ENCODE data around the gene CCDC39. TPM values are rescaled to one million over a fixed set of nuclear protein-coding genes. Genes with fewer than 3 reads are reported as not detected.

The CCDC39 gene
- polyA plus RNA-seq, 1 of the 3 experiments (the other 2 are of a cell fraction), result not detected

DNA sequence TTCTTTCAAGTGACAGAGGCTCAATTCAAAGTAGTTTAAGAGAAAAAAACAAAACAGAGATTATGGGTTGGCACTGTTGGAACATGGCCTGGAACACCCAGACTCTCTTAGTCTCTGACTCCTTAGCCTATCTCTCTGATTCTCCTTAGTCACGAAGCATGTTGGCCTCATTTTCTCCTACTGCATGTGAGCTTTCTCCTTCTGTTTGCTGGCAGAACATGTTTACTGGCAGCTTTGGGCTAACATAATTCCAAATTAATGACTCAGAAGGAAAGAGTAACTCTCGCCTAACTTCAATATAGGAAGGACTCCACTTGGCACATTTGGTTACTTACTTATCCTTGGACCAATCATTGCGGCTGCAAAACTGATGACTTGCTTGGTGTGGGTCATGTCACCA lies 21.7 kb upstream of the CCDC39 start:
- DNase-seq, result no peak

DNA sequence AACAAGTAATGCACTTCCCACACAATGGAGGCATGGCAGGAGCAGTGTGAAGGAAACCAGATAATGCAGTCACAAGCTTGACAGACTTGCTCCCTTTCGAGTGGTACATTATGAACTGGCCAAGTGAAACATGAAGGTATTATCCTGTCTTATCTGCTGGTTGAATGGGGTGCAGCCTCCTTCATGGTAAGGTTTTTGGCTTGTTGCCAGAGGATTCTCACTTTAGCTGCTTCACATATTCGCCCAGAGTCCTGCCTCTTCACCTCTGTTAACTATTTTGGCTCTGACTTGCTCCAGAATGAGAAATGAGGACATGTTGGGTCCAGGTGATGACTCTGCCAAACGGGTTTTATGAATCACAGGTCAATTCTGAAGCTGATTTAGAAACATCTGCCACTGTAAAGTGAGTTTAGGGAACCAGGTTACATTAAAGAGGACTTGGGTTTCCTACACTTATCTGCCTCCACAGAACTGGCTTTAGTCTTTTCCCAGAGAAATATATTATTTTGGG lies 19.5 kb upstream of the CCDC39 start:
- WGBS (ENCODE audit: low lambda C conversion rate), result 0% methylated on average over 3 of the region's 3 CpGs
- no peak for DNase-seq
- H4K20me1 ChIP-seq (ENCODE audit: insufficient read depth), result no peaks in the 10 kb centered on the region
- no peak overlapping the region for H2AFZ ChIP-seq (ENCODE audit: low read depth)
- no peak overlapping the region for H3K4me2 ChIP-seq
- H3K4me1 ChIP-seq (ENCODE audit: control insufficient read depth in 1 of 2, insufficient read depth in 2 of 2, low read depth in 1 of 2, low read length in 1 of 2), result no peaks in the 10 kb centered on the region
- ChIA-PET POLR2A (no interaction called here), CTCF (interaction anchor here (1.4 kb wide), 1 partner anchor 17 kb away, joined by 3 read pairs; no protein-coding TSS in a partner anchor)
- no peaks in the 10 kb centered on the region for H3K36me3 ChIP-seq (replicated peaks in 1 of 2; ENCODE audit: control insufficient read depth in 1 of 2, insufficient read depth in 2 of 2, low read length in 1 of 2)
- no peaks in the 10 kb centered on the region for H3K9me2 ChIP-seq
- no peak overlapping the region for H3K4me3 ChIP-seq (ENCODE audit: low read depth in 2 of 2, low read length in 1 of 2)
- H3F3A ChIP-seq (replicated peaks; ENCODE audit: insufficient read depth), result no peaks in the 10 kb centered on the region
- no peak overlapping the region for H3K9ac ChIP-seq
- no peaks in the 10 kb centered on the region for H3K27me3 ChIP-seq (ENCODE audit: insufficient read depth)
- no peaks in the 10 kb centered on the region for H3K9me3 ChIP-seq
- no peak overlapping the region for H3K27ac ChIP-seq (ENCODE audit: low read depth in 2 of 2, low read length in 1 of 2)
- no peaks in the 10 kb centered on the region for H3K79me2 ChIP-seq (ENCODE audit: insufficient read depth)
- no peak for TF ChIP-seq TCF12 (IDR thresholded peaks at IDR 0.05)
- no peak for TF ChIP-seq FOXJ3 (CRISPR knock-in tag; IDR thresholded peaks at IDR 0.05)
- no peak for TF ChIP-seq FOSL2 (IDR thresholded peaks at IDR 0.05; ENCODE audit: borderline replicate concordance, low read depth)
- no peak for TF ChIP-seq TEAD4 (IDR thresholded peaks at IDR 0.05; ENCODE audit: borderline replicate concordance, insufficient read depth)
- no peak for TF ChIP-seq GABPA (IDR thresholded peaks at IDR 0.05; ENCODE audit: low read depth)
- no peak for TF ChIP-seq ELF1 (IDR thresholded peaks at IDR 0.05)
- TF ChIP-seq NRF1 (IDR thresholded peaks at IDR 0.05; ENCODE audit: low read depth, low read length), result no peak
- TF ChIP-seq, protein P1, sequence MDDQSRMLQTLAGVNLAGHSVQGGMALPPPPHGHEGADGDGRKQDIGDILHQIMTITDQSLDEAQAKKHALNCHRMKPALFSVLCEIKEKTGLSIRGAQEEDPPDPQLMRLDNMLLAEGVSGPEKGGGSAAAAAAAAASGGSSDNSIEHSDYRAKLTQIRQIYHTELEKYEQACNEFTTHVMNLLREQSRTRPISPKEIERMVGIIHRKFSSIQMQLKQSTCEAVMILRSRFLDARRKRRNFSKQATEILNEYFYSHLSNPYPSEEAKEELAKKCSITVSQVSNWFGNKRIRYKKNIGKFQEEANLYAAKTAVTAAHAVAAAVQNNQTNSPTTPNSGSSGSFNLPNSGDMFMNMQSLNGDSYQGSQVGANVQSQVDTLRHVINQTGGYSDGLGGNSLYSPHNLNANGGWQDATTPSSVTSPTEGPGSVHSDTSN (IDR thresholded peaks at IDR 0.05), result no peak
- TF ChIP-seq EP300 (IDR thresholded peaks at IDR 0.05; ENCODE audit: borderline replicate concordance in 1 of 2, low read depth in 1 of 2, low read length in 1 of 2), result no peak
- no peak for TF ChIP-seq MEF2A (IDR thresholded peaks at IDR 0.05; ENCODE audit: borderline replicate concordance, low read depth)
- no peak for TF ChIP-seq YY1 (IDR thresholded peaks at IDR 0.05; ENCODE audit: low read depth)
- TF ChIP-seq FOXM1 (IDR thresholded peaks at IDR 0.05; ENCODE audit: low read depth), result no peak
- TF ChIP-seq, protein P2, sequence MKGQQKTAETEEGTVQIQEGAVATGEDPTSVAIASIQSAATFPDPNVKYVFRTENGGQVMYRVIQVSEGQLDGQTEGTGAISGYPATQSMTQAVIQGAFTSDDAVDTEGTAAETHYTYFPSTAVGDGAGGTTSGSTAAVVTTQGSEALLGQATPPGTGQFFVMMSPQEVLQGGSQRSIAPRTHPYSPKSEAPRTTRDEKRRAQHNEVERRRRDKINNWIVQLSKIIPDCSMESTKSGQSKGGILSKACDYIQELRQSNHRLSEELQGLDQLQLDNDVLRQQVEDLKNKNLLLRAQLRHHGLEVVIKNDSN (IDR thresholded peaks at IDR 0.05; ENCODE audit: borderline replicate concordance, low read depth), result no peak
- TF ChIP-seq GATA2 (CRISPR knock-in tag; IDR thresholded peaks at IDR 0.05), result no peak
- TF ChIP-seq EZH2phosphoT487 (IDR thresholded peaks at IDR 0.05; ENCODE audit: borderline replicate concordance, low read depth), result no peak

More for the DNA sequence above, 21.7 kb upstream of the CCDC39 start:
- Histone ChIP-seq H4K20me1 (ENCODE audit: insufficient read depth) (no peaks in the 10 kb centered on the region), H3K27ac (ENCODE audit: low read depth in 2 of 2, low read length in 1 of 2) (no peak overlapping the region), H3K36me3 (replicated peaks in 1 of 2; ENCODE audit: control insufficient read depth in 1 of 2, insufficient read depth in 2 of 2, low read length in 1 of 2) (no peaks in the 10 kb centered on the region), H3K9ac (no peak overlapping the region), H3K4me2 (no peak overlapping the region), H3K9me2 (no peaks in the 10 kb centered on the region), H3K4me1 (ENCODE audit: control insufficient read depth in 1 of 2, insufficient read depth in 2 of 2, low read depth in 1 of 2, low read length in 1 of 2) (no peaks in the 10 kb centered on the region), H3K4me3 (ENCODE audit: low read depth in 2 of 2, low read length in 1 of 2) (no peak overlapping the region), H3K79me2 (ENCODE audit: insufficient read depth) (no peaks in the 10 kb centered on the region), H3K27me3 (ENCODE audit: insufficient read depth) (no peaks in the 10 kb centered on the region), H2AFZ (ENCODE audit: low read depth) (no peak overlapping the region), H3F3A (replicated peaks; ENCODE audit: insufficient read depth) (no peaks in the 10 kb centered on the region), H3K9me3 (no peaks in the 10 kb centered on the region)
- ChIA-PET CTCF (interaction anchor here (1.0 kb wide), 1 partner anchor 22 kb away, joined by 3 read pairs; the partner anchor contains the start of gene CCDC39), POLR2A (no interaction called here)
- WGBS (ENCODE audit: low lambda C conversion rate), result 44% methylated on average over 3 of the region's 3 CpGs
- no peak for TF ChIP-seq RFX5 (IDR thresholded peaks at IDR 0.05; ENCODE audit: low read length)
- no peak for TF ChIP-seq FOSL2 (IDR thresholded peaks at IDR 0.05; ENCODE audit: borderline replicate concordance, low read depth)
- no peak for TF ChIP-seq TEAD4 (IDR thresholded peaks at IDR 0.05; ENCODE audit: borderline replicate concordance, insufficient read depth)
- no peak for TF ChIP-seq RXRA (IDR thresholded peaks at IDR 0.05; ENCODE audit: borderline replicate concordance, low read depth)
- TF ChIP-seq MXI1 (IDR thresholded peaks at IDR 0.05; ENCODE audit: low read depth, low read length), result no peak
- TF ChIP-seq, protein P3, sequence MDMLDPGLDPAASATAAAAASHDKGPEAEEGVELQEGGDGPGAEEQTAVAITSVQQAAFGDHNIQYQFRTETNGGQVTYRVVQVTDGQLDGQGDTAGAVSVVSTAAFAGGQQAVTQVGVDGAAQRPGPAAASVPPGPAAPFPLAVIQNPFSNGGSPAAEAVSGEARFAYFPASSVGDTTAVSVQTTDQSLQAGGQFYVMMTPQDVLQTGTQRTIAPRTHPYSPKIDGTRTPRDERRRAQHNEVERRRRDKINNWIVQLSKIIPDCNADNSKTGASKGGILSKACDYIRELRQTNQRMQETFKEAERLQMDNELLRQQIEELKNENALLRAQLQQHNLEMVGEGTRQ (IDR thresholded peaks at IDR 0.05; ENCODE audit: borderline replicate concordance, low read depth, low read length), result no peak
- TF ChIP-seq TCF12 (IDR thresholded peaks at IDR 0.05), result no peak
- TF ChIP-seq ELF1 (IDR thresholded peaks at IDR 0.05), result no peak
- TF ChIP-seq RAD21 (IDR thresholded peaks at IDR 0.05; ENCODE audit: low read length), result no peak
- TF ChIP-seq JUND (IDR thresholded peaks at IDR 0.05), result no peak
- no peak for TF ChIP-seq GABPA (IDR thresholded peaks at IDR 0.05; ENCODE audit: low read depth)
- no peak for TF ChIP-seq FOXM1 (IDR thresholded peaks at IDR 0.05; ENCODE audit: low read depth)
- TF ChIP-seq CHD2 (IDR thresholded peaks at IDR 0.05; ENCODE audit: low read length, partially characterized antibody), result no peak
- TF ChIP-seq YY1 (IDR thresholded peaks at IDR 0.05; ENCODE audit: low read depth), result no peak
- TF ChIP-seq, protein P4, sequence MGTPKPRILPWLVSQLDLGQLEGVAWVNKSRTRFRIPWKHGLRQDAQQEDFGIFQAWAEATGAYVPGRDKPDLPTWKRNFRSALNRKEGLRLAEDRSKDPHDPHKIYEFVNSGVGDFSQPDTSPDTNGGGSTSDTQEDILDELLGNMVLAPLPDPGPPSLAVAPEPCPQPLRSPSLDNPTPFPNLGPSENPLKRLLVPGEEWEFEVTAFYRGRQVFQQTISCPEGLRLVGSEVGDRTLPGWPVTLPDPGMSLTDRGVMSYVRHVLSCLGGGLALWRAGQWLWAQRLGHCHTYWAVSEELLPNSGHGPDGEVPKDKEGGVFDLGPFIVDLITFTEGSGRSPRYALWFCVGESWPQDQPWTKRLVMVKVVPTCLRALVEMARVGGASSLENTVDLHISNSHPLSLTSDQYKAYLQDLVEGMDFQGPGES (IDR thresholded peaks at IDR 0.05; ENCODE audit: low read depth, low read length), result no peak
- TF ChIP-seq NRF1 (IDR thresholded peaks at IDR 0.05; ENCODE audit: low read depth, low read length), result no peak
- no peak for TF ChIP-seq EZH2phosphoT487 (IDR thresholded peaks at IDR 0.05; ENCODE audit: borderline replicate concordance, low read depth)
- no peak for TF ChIP-seq MEF2A (IDR thresholded peaks at IDR 0.05; ENCODE audit: borderline replicate concordance, low read depth)
